GM06990 (cell line): ENCODE measurements around the gene ACY1.

Experiments used
- DNase-seq: peaks from one replicate; pipeline ENCODE4 v3.0.0-alpha.2; 2011; ENCODE audit not compliant: insufficient read length; ENCODE audit errors: extremely low read depth
- H3K27me3 ChIP-seq: replicated peaks from 2 replicates; pipeline ENCODE4 v1.6.0; 2011; ENCODE audit warnings: low read length; ENCODE audit not compliant: control insufficient read depth, insufficient read depth
- H3K36me3 ChIP-seq: 2 replicates; pipeline ENCODE4 v1.5.1; 2011; ENCODE audit warnings: low read length; ENCODE audit not compliant: control insufficient read depth, insufficient read depth
- H3K4me3 ChIP-seq: replicated peaks from 2 replicates; pipeline ENCODE4 v1.5.1; 2011; ENCODE audit warnings: low read depth, mild to moderate bottlenecking, control low read depth, low read length
- TF ChIP-seq, protein P1 (sequence below): IDR thresholded peaks from 2 replicates; pipeline ENCODE4 v1.5.1; 2011; ENCODE audit warnings: low read length, control low read depth, mild to moderate bottlenecking, inconsistent platforms; ENCODE audit not compliant: insufficient read depth, poor library complexity, severe bottlenecking

The ACY1 gene

DNA sequence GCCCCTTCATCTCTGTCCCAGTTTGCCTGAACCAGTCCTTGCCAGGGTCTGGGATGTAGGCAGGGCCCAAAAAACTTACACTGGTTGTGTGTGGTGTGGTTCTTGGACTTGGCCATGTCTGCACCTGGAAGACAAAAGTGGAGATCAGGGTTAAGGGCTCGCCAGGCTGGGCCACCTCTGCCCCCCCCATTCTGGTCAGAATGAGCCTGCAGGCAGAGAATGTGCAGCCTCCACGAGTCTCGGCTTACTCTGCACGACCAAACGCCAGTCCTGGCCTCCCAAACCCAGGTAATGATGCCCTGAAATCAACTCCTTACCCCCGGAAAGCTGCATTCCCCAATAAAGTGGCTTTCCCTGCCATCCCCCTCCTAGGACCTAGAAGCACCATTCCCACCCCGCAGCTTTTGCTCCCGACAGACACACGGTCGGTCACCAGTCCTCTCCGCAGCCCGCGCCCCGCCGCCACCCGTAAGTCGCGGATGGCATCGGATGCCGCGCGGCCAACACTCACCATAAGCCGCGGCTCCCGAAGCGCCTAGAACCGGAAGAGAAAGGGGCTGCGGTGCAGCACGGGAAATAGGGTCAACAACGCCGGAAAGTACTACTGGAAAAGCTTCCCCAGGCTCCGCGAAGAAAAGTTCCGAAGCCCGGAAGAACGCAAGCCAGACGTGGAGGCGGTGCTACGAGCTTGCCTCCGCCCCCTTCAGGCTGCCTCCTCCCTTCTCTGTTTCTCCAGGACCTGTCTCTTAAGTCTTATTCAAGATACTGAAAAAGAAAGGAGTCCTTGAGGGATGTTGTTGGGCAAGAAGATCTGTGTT lies 12.2 kb downstream of the ACY1 start, which contains the start of gene RPL29:
RPL29 (minus strand) TSS at position 550 of the 818 bp plus-strand sequence; CDS start at position 116, 434 bp downstream.
- TF ChIP-seq, protein P1, sequence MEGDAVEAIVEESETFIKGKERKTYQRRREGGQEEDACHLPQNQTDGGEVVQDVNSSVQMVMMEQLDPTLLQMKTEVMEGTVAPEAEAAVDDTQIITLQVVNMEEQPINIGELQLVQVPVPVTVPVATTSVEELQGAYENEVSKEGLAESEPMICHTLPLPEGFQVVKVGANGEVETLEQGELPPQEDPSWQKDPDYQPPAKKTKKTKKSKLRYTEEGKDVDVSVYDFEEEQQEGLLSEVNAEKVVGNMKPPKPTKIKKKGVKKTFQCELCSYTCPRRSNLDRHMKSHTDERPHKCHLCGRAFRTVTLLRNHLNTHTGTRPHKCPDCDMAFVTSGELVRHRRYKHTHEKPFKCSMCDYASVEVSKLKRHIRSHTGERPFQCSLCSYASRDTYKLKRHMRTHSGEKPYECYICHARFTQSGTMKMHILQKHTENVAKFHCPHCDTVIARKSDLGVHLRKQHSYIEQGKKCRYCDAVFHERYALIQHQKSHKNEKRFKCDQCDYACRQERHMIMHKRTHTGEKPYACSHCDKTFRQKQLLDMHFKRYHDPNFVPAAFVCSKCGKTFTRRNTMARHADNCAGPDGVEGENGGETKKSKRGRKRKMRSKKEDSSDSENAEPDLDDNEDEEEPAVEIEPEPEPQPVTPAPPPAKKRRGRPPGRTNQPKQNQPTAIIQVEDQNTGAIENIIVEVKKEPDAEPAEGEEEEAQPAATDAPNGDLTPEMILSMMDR = no peak
- H3K27me3 ChIP-seq = no peaks in the 10 kb centered on the region

DNA sequence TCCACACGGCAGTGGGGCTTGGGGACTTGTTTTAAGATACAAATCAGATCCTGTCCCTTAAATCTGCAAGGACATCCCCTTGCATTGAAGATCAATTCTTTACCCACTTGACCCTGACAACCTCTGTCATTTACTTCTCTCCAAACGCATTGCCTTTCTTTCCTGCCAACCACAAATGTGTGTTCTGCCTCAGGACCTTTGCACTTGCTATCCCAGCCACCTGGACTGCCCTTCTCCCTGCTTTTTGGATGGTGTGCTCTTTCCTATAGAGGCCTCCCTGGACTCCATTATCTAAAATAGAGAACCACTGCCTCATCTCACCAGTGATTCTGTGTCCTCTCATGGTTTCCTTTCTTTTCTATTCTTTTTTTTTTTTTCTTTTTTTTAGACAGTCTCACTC lies 13.8 kb downstream of the ACY1 start:
- peaks cover 17% of the 10 kb centered on the region for H3K36me3 ChIP-seq
- DNase-seq = no peak
- TF ChIP-seq, protein P1 = no peak
- H3K27me3 ChIP-seq = no peaks in the 10 kb centered on the region
- H3K4me3 ChIP-seq = no peak overlapping the region

More for the DNA sequence above, 12.2 kb downstream of the ACY1 start, which contains the start of gene RPL29:
- peak; percentile 88 for DNase-seq
- H3K36me3 ChIP-seq = peaks cover 20% of the 10 kb centered on the region
- H3K4me3 ChIP-seq = peak within 1 kb of the TSS; percentile 99

DNA sequence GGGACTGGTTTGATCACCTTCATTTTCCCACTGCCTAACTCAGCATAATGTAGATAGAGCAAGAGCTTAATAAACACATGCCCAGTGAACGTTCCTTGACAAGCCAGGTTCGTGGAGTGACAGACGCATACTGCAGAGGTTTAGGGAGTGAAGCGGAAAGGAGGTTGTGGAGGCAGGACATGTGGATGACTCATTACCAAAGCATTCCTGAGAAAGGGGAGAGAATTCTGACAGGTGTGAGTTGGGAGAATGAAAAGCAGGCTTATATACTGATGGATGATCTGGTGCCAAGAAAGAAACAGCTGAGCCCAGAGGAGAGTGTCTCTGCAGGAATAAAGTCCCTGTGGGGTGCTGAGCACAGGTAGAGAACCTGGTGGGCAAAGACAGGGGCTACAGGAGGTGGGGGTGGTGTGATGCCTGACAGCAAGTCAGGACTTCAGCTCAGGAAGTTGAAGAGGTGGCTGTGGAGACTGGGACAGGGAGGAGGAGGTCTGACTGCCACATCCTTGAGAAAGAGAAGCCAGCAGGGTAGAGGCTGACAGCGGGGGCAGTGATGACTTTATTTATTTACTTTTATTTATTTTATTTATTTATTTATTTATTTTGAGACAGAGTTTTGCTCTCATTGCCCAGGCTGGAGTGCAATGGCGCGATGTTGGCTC lies 14.7 kb downstream of the ACY1 start:
- TF ChIP-seq, protein P1 = no peak
- DNase-seq = no peak
- Histone ChIP-seq H3K4me3 (no peak overlapping the region), H3K36me3 (peaks cover 12% of the 10 kb centered on the region), H3K27me3 (no peaks in the 10 kb centered on the region)

DNA sequence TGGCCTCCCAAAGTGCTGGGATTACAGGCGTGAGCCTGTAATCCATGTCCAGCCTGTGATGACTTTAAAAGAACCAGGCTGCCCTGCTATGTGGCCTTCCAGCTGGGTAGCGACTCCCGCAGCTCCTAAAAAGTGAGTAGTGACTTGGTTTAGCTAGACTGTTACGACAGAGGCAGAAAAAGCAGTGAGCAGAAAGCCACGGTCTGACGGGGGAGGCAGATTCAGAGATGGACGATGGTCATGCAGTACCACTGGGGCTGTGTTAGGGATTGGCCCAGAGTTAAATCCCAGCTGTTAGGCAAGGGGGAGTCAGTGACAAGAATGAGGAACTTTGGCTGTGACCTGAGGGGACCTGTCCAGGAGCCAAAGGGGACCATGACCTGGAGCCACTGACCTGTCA lies 15.4 kb downstream of the ACY1 start:
- Histone ChIP-seq H3K36me3 (peaks cover 9% of the 10 kb centered on the region), H3K27me3 (no peaks in the 10 kb centered on the region), H3K4me3 (no peak overlapping the region)
- no peak for DNase-seq
- TF ChIP-seq, protein P1 = no peak

DNA sequence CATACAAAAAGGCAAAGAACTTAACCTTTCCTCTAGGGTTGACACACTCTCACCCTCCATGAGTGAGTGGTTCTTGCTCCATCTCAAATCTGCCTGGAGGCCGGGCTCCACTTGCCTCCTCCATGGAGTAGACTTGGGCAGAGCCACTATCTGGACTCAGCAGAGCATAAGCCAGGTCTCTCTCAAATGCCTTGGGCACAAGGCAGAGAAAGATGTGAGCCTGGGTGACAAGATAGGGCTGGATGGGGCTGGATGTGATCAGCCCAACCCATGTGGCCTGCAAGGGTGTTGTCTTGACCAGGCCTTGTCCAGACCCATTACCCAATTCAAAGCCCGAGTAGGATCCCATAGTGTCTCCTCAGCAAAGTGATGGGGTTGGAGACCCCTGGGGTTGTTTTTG lies 16.5 kb downstream of the ACY1 start:
- TF ChIP-seq, protein P1 = no peak
- no peaks in the 10 kb centered on the region for H3K36me3 ChIP-seq
- H3K4me3 ChIP-seq = no peak overlapping the region
- H3K27me3 ChIP-seq = no peaks in the 10 kb centered on the region
- DNase-seq = no peak
